IPS DF 19.7 (cell line): Measurements from ENCODE around the gene SIPA1L3.

Experiments used
- DNase-seq: peaks from one replicate; pipeline ENCODE4 v3.0.0-alpha.2; 2013; ENCODE audit warnings: low read depth, low spot score

Gene SIPA1L3

GRCh38 chr19:38107129-38107528, 200.1 kb downstream of the SIPA1L3 start:
- DNase-seq, result no peak

- DNase-seq, result no peak
Observed at GRCh38 chr19:38111898-38112297, 204.9 kb downstream of the SIPA1L3 start.

GRCh38 chr19:38114651-38115050, 207.6 kb downstream of the SIPA1L3 start:
- DNase-seq, result no peak

GRCh38 chr19:38115271-38115802, 208.3 kb downstream of the SIPA1L3 start:
- DNase-seq, result no peak

GRCh38 chr19:38118176-38118575, 211.2 kb downstream of the SIPA1L3 start:
- DNase-seq, result no peak

- DNase-seq, result no peak
Observed at GRCh38 chr19:38120471-38121025, 213.5 kb downstream of the SIPA1L3 start.

GRCh38 chr19:38122402-38123093, 215.5 kb downstream of the SIPA1L3 start:
- no peak for DNase-seq

GRCh38 chr19:38125238-38125637, 218.2 kb downstream of the SIPA1L3 start:
- DNase-seq, result no peak

GRCh38 chr19:38130399-38130798, 223.4 kb downstream of the SIPA1L3 start:
- DNase-seq, result no peak

GRCh38 chr19:38132781-38133180, 225.8 kb downstream of the SIPA1L3 start:
- no peak for DNase-seq

GRCh38 chr19:38133319-38133718, 226.3 kb downstream of the SIPA1L3 start:
- DNase-seq, result no peak

- DNase-seq, result no peak
Observed at GRCh38 chr19:38134540-38135149, 227.6 kb downstream of the SIPA1L3 start.

GRCh38 chr19:38135150-38135998, 228.4 kb downstream of the SIPA1L3 start:
- DNase-seq, result no peak

GRCh38 chr19:38139122-38139521, 232.1 kb downstream of the SIPA1L3 start:
- DNase-seq, result no peak

GRCh38 chr19:38141108-38141507, 234.1 kb downstream of the SIPA1L3 start:
- DNase-seq, result no peak

GRCh38 chr19:38142176-38143035, 235.4 kb downstream of the SIPA1L3 start:
- peak; percentile 40 for DNase-seq

GRCh38 chr19:38143847-38144246, 236.8 kb downstream of the SIPA1L3 start:
- DNase-seq, result no peak

GRCh38 chr19:38144667-38145066, 237.7 kb downstream of the SIPA1L3 start:
- no peak for DNase-seq

GRCh38 chr19:38145623-38146022, 238.6 kb downstream of the SIPA1L3 start:
- DNase-seq, result no peak

- DNase-seq, result no peak
Observed at GRCh38 chr19:38148337-38148736, 241.3 kb downstream of the SIPA1L3 start.

- DNase-seq, result no peak
Observed at GRCh38 chr19:38149661-38150061, 242.7 kb downstream of the SIPA1L3 start.
